Activated T-helper 1 cell treated with anti-CD3 and anti-CD28 coated beads, Interleukin-12 subunit alpha, Interleukin-12 subunit beta, Interleukin-2, Interleukin-4 antibody, amounts not matched to agents 30 ng/mL and 10 ng/mL and 1 ng/mL, durations not matched to agents 14 hours and 24 hours and 36 hours (primary cell): ENCODE data around the gene ATP10A. TPM values are rescaled to one million over a fixed set of nuclear protein-coding genes. Genes with fewer than 3 reads are reported as not detected.

Experiments used
- DNase-seq: peaks from one replicate; pipeline ENCODE4 v3.0.0; 2021; ENCODE audit warnings: low spot score
- H3K27ac Mint-ChIP-seq: one replicate; pipeline ENCODE4 v1.8.0; 2021; ENCODE audit warnings: mild to moderate bottlenecking, mixed read lengths
- H3K27me3 Mint-ChIP-seq: one replicate; pipeline ENCODE4 v1.8.0; 2022; ENCODE audit warnings: mild to moderate bottlenecking, moderate library complexity, mixed read lengths; ENCODE audit not compliant: insufficient read depth
- H3K36me3 Mint-ChIP-seq: one replicate; pipeline ENCODE4 v1.8.0; 2021; ENCODE audit warnings: low read depth, mixed read lengths
- H3K4me1 Mint-ChIP-seq: one replicate; pipeline ENCODE4 v1.8.0; 2021; ENCODE audit warnings: low read depth, mixed read lengths
- H3K4me3 Mint-ChIP-seq: one replicate; pipeline ENCODE4 v1.8.0; 2021; ENCODE audit warnings: mild to moderate bottlenecking, moderate library complexity, mixed read lengths
- H3K9me3 Mint-ChIP-seq: one replicate; pipeline ENCODE4 v1.8.0; 2021; ENCODE audit warnings: mixed read lengths
- intact Hi-C: fragments of 100-400 bp; cut with micrococcal nuclease; formaldehyde crosslinking; loops from one replicate; pipeline ENCODE4 v1.15.1; 2024
- total RNA-seq: library from RNA; stranded (reverse); gene quantifications from 2 replicates; pipeline ENCODE4 v1.2.3, GENCODE V29; 2022

ATP10A gene
- total RNA-seq, 1 donor from 2014 or later: 42.8 TPM

DNA sequence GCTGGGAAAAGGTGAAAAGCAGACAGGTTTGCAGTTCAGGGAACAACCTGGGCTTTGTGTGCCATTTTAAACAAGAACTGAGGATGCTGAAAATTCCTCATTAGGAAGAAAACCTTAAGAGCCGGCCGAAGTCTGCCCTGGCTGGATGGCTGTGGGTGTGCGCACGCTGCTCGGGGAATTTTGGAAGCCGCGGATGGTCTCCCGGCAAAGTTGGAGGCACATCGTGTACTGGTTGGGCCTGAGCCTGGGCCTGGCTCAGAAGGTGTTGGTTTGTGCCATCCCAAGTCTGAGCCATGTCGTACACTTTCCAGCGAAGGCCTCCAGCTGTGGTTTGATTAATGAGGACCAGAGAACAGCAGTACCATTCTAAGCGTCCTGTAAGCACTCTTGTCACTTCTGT is 188.2 kb downstream of the ATP10A start:
- no peak for DNase-seq
- no peak overlapping the region for H3K27ac Mint-ChIP-seq
- H3K4me3 Mint-ChIP-seq: no peak overlapping the region
- H3K4me1 Mint-ChIP-seq: peaks cover 8% of the 10 kb centered on the region
- peaks cover 3% of the 10 kb centered on the region for H3K36me3 Mint-ChIP-seq
- peaks cover 12% of the 10 kb centered on the region for H3K27me3 Mint-ChIP-seq
- intact Hi-C loops: no loop called here
- no peaks in the 10 kb centered on the region for H3K9me3 Mint-ChIP-seq

DNA sequence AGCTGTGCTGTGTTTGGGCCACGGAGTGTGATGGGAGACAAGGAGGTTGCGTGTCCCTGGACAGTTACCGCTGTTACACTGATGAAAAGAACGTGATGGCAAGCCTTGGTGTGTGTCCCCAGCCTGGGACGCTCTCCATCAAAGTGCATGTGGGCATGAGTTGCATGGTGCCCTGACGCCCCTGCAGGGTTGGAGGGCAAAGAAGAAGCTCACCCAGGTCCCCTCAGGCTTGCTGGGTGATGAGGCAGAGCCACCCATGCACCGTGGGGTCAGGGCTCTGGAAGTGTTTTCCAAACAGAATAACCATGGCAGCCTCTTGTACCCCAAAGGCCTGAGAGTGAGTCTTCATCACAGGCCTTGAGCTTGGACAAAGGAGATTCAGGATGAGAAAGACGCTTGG is 189.2 kb downstream of the ATP10A start:
- intact Hi-C loops: no loop called here
- peaks cover 15% of the 10 kb centered on the region for H3K27me3 Mint-ChIP-seq
- no peak for DNase-seq
- no peaks in the 10 kb centered on the region for H3K9me3 Mint-ChIP-seq
- H3K36me3 Mint-ChIP-seq: peaks cover 3% of the 10 kb centered on the region
- H3K4me3 Mint-ChIP-seq: no peak overlapping the region
- H3K27ac Mint-ChIP-seq: no peak overlapping the region
- peaks cover 8% of the 10 kb centered on the region for H3K4me1 Mint-ChIP-seq

DNA sequence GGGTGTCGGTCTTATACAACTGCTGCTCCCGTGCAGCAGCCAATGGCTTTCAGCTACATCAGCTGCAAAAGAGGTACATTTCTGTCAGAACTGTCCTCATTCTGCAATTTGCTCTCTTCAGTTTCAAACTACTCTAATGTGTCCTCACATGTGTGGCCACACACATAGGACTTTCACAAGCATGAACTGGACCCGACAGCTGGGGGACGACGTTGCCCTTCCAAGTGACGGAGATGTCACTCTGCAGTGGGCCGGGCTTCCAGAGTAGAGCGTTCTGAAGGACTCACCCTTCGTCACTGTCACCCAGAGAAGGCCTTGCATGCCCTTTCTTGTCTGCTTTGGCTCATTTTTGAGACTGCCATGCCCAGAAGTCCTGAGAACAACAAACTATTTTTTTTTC is 189.8 kb downstream of the ATP10A start:
- Mint-ChIP-seq H3K9me3 (no peaks in the 10 kb centered on the region), H3K27ac (no peak overlapping the region), H3K27me3 (peaks cover 15% of the 10 kb centered on the region), H3K4me3 (no peak overlapping the region), H3K4me1 (peaks cover 8% of the 10 kb centered on the region), H3K36me3 (no peaks in the 10 kb centered on the region)
- intact Hi-C loops: no loop called here
- no peak for DNase-seq

DNA sequence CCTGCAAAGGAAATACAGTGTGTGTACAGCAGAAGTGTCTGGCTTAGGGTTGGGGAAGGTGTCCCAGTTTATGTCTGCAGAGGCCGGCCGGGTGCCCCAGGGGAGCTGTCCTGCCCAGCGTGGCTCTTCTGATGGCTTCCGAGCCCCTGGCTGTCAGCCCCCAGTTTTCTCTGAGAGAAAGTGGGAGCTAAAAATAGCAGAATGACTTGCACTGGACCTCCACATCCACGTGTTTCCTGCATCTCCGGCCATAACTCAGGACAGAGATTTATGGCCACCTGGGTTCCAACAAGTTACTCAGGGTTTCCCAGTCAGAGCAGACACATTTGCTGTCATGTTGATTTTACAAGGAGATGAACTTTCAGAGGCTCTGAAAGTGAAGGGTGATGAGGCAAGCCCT is 192.0 kb downstream of the ATP10A start:
- Mint-ChIP-seq H3K27me3 (peaks cover 15% of the 10 kb centered on the region), H3K36me3 (no peaks in the 10 kb centered on the region), H3K9me3 (no peaks in the 10 kb centered on the region), H3K27ac (no peak overlapping the region), H3K4me1 (peaks cover 8% of the 10 kb centered on the region), H3K4me3 (no peak overlapping the region)
- intact Hi-C loops: no loop called here
- no peak for DNase-seq

DNA sequence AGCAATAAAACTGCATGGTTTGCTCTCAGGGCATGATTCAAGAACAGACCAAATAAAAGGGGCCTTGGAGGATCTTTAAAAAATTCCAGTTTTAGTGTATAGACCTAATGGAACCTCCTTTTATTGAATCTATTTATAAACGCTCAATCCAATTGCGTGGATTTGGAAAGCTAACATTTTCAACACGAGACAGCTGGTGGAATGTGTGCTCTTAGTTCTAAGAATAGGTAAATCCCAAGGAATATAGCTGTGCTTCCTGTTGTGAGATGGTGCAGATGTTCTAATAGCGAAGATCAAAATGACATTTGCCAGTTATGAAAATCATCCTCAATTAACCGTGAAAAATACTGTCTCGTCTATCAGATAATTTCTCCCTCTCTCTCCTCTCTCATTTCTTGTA is 192.5 kb downstream of the ATP10A start:
- intact Hi-C loops: no loop called here
- no peaks in the 10 kb centered on the region for H3K9me3 Mint-ChIP-seq
- DNase-seq: no peak
- no peak overlapping the region for H3K4me3 Mint-ChIP-seq
- H3K27ac Mint-ChIP-seq: no peak overlapping the region
- no peaks in the 10 kb centered on the region for H3K36me3 Mint-ChIP-seq
- peaks cover 8% of the 10 kb centered on the region for H3K4me1 Mint-ChIP-seq
- H3K27me3 Mint-ChIP-seq: peaks cover 16% of the 10 kb centered on the region

DNA sequence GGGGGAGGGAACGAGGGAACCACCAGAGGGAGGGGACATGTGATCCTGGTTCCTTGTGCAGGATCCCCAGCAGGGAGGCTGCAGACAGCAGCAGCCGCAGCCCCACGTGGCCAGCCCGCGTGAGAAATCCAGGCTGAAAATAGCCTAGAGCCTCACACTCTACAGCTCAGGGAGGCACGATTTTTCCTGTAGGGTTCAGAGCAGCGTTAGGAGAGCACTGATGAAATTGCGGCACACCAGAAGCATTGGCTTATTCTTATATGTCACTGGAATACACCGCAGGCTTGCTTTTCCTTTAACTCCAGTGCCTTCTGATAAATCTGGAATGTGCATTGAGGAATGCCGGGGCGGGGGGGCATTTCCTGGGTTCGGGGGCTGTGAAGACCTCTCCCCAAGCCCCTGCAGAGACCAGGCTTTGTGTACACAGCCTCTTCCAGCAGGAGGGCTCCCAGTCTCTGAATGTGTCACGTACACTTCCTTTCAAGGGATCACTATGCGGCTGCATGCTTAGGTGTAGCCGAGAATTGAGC is 193.0 kb downstream of the ATP10A start:
- no peaks in the 10 kb centered on the region for H3K9me3 Mint-ChIP-seq
- H3K4me3 Mint-ChIP-seq: no peak overlapping the region
- peaks cover 8% of the 10 kb centered on the region for H3K4me1 Mint-ChIP-seq
- H3K36me3 Mint-ChIP-seq: no peaks in the 10 kb centered on the region
- intact Hi-C loops: no loop called here
- H3K27ac Mint-ChIP-seq: no peak overlapping the region
- no peak for DNase-seq
- peaks cover 18% of the 10 kb centered on the region for H3K27me3 Mint-ChIP-seq

DNA sequence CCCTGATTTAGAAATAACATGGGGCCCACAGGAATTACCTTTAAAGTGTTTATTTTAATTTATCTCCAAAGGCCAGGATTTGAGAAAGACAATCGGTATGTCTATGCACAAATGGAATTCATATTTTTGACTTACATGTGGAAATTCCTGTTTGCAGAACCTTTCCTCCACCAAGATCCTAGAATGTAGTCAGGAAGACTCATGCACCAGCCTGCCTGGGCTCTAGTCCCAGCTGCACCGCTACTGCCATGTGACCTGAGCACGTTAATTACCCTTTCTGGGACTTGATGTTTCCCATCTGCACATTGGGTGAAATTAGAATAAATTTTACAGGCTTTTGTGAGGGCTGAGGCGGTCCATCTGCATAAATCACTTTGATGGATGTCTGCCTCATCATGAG is 194.2 kb downstream of the ATP10A start:
- no peaks in the 10 kb centered on the region for H3K9me3 Mint-ChIP-seq
- no peak for DNase-seq
- no peaks in the 10 kb centered on the region for H3K36me3 Mint-ChIP-seq
- no peak overlapping the region for H3K4me3 Mint-ChIP-seq
- H3K27me3 Mint-ChIP-seq: peaks cover 20% of the 10 kb centered on the region
- intact Hi-C loops: no loop called here
- H3K27ac Mint-ChIP-seq: no peak overlapping the region
- H3K4me1 Mint-ChIP-seq: peaks cover 8% of the 10 kb centered on the region

DNA sequence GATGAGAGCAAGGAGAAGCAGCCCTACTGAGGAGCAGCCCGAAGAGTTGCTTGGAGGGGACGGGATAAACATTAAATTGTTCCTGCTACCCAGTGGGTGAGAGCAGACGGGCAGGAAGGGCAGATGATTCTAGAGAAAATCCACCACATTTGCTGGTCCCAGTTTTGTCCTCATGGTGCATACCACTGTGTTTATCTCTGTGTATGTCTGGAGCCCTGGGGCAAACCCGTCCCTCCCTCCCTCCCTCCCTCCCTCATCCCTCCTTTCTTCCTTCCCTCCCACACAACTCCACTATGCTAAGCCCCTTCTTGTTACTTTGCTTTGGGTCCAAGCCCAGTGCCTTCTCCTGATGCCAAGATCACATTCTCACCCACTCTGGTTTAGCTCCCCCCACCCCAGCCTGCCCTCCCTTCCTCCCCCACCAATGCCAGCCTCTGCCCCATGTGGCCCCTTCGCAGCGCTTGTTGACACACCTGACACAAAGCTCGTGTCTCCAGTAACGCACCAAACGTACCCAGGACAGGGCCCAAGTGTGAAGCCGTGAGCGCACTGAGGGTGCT is 194.8 kb downstream of the ATP10A start:
- intact Hi-C loops: no loop called here
- Mint-ChIP-seq H3K4me1 (peaks cover 8% of the 10 kb centered on the region), H3K27ac (no peak overlapping the region), H3K36me3 (no peaks in the 10 kb centered on the region), H3K4me3 (no peak overlapping the region), H3K27me3 (peaks cover 20% of the 10 kb centered on the region), H3K9me3 (no peaks in the 10 kb centered on the region)
- no peak for DNase-seq

DNA sequence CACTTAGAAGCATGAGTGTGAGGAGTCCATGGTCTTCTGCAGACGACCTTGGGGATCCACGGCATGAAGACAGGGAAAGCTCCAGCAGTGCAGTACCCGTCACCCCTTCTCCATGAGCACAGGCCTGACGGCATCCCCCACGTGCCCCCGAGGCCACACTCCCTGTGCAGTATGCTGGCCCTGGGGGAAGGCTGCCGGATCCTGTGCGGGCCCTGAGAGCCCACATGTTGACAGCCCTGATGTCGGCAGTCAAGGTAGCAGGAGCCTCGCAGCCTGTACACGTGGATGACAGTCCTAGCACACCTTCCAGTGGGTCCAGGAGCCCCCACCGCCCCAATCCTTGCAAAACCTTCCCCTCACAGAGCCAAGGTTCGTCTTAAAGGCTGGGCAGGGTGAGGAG is 195.3 kb downstream of the ATP10A start:
- DNase-seq: no peak
- Mint-ChIP-seq H3K4me3 (no peak overlapping the region), H3K27me3 (peaks cover 20% of the 10 kb centered on the region), H3K9me3 (no peaks in the 10 kb centered on the region), H3K36me3 (no peaks in the 10 kb centered on the region), H3K4me1 (peaks cover 8% of the 10 kb centered on the region), H3K27ac (no peak overlapping the region)
- intact Hi-C loops: no loop called here

DNA sequence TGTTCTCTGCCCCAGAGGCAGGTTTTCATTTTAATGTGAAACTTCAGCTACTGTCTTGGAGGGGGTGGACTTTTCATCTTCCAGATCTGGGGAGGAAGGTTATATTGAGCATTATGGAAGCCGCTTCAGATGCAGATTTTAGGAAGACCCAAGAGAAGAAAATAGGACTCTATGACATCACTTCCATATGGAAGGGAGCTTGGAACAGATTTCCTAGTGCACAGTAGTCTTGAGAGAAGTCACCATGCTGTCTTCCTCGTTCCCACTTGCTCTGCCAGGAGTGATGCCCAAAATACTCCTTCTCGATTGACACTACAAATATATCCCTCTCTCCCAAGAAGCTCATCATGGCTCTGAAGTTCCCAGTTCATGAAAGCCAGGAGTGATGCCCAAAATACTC is 197.2 kb downstream of the ATP10A start:
- H3K27ac Mint-ChIP-seq: no peak overlapping the region
- no peak for DNase-seq
- intact Hi-C loops: no loop called here
- H3K4me3 Mint-ChIP-seq: no peak overlapping the region
- H3K27me3 Mint-ChIP-seq: peaks cover 22% of the 10 kb centered on the region
- no peaks in the 10 kb centered on the region for H3K36me3 Mint-ChIP-seq
- no peaks in the 10 kb centered on the region for H3K9me3 Mint-ChIP-seq
- H3K4me1 Mint-ChIP-seq: no peaks in the 10 kb centered on the region

DNA sequence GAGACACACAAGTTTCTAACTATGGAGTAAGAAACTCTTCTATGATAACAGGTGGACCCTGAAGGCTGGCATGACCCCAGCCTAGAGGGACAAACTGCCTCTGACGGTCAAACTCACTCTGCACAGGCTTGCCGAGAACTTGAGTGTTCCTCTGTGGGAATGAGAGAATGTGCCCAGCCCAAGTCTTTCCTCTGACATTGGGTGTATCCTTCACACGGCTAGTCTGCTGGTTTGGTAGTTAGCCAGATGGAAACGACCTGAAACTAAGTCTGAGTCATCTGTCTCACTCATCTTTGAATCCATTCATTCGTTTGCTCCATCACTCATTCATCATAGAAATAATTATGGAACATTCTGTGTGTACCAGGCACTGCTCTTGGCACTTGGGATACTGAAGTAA is 198.4 kb downstream of the ATP10A start:
- Mint-ChIP-seq H3K4me1 (no peaks in the 10 kb centered on the region), H3K27ac (no peak overlapping the region)

DNA sequence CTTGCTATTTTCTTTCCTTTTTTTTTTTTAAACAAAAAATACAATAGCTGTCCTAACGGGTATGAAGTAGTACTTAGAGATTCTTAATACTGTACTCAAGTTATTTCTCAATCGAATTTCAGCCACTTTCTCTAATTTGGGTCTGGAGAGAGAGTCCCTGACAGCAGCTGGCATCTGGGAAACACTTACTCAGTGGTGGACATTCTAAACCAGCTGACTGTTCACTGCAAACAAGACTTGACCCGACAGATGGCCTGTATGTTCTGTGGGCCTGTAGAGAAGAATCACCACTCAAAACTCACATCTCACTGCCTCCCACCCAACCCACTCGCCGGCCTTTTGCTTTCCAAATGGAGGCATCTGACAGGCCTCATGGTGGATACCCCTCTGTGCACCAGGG is 199.6 kb downstream of the ATP10A start:
- Mint-ChIP-seq H3K4me1 (no peaks in the 10 kb centered on the region), H3K27ac (no peak overlapping the region), H3K27me3 (peaks cover 12% of the 10 kb centered on the region), H3K9me3 (no peaks in the 10 kb centered on the region), H3K4me3 (no peak overlapping the region), H3K36me3 (no peaks in the 10 kb centered on the region)
- no peak for DNase-seq
- intact Hi-C loops: no loop called here

More for the DNA sequence above, 198.4 kb downstream of the ATP10A start:
- Mint-ChIP-seq H3K27me3 (peaks cover 13% of the 10 kb centered on the region), H3K4me3 (no peak overlapping the region), H3K9me3 (no peaks in the 10 kb centered on the region), H3K36me3 (no peaks in the 10 kb centered on the region)
- intact Hi-C loops: no loop called here
- DNase-seq: no peak

DNA sequence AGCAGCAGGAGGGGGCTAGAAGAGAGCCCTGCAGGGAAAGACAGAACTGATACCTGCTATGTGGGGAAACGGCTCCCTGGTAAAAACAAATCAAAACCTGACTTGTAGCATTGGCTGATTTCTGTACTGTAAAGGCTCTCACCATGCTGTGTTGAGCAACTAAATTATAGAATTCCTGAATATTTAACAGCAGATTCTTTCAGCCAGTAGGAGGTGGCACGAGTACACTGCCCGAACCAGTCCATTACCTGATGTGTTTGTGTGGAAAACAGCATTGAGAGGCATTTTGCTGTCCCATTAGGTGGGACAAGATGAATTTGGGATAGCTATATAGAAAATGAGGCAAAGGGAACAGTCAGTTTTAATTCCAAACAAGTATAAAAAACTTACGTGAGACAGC is 201.2 kb downstream of the ATP10A start:
- H3K4me3 Mint-ChIP-seq: no peak overlapping the region
- H3K4me1 Mint-ChIP-seq: no peaks in the 10 kb centered on the region
- intact Hi-C loops: no loop called here
- H3K36me3 Mint-ChIP-seq: no peaks in the 10 kb centered on the region
- H3K27ac Mint-ChIP-seq: no peak overlapping the region
- peaks cover 12% of the 10 kb centered on the region for H3K27me3 Mint-ChIP-seq
- no peak for DNase-seq
- no peaks in the 10 kb centered on the region for H3K9me3 Mint-ChIP-seq

DNA sequence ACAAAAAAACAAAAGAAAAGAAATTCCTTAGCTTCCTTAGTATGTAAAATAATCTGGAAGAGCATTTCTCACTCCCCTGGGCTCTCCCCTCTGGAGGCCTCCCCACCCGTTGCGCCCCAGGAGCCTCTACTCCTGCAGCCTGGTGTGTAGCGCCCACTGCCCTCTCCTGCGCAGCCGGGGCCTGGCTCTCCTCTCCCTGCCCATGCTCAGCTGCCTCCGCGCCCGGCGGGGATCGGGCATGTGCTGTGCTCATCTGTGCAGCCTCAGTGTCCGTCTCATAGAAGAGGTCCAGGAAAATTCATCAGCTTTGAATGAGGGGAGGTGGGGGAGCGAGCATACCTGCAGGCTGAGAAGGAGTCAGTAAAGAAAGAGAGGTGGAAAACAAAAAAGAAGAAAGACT is 203.9 kb downstream of the ATP10A start:
- Mint-ChIP-seq H3K9me3 (no peaks in the 10 kb centered on the region), H3K4me1 (no peaks in the 10 kb centered on the region), H3K27me3 (peaks cover 6% of the 10 kb centered on the region), H3K27ac (no peak overlapping the region), H3K36me3 (no peaks in the 10 kb centered on the region), H3K4me3 (no peak overlapping the region)
- intact Hi-C loops: no loop called here
- no peak for DNase-seq
